GM23248 (cell line): ENCODE results near the gene SLC37A3.

ENCODE experiments used
- EZH2 ChIP-seq: fragments of 200-600 bp; sonication (generic); IDR thresholded peaks from 2 replicates; pipeline ENCODE4 v1.6.1; 2018; ENCODE audit warnings: antibody characterized with exemption, mild to moderate bottlenecking; ENCODE audit not compliant: insufficient read depth, poor library complexity, severe bottlenecking
- EZH2phosphoT487 ChIP-seq: fragments of 200-600 bp; sonication (generic); IDR thresholded peaks from 2 replicates; pipeline ENCODE4 v1.6.1; 2018; ENCODE audit warnings: antibody characterized with exemption, moderate library complexity, mild to moderate bottlenecking, low read depth; ENCODE audit not compliant: insufficient read depth

GRCh38 chr7:140292438-140292837 is 105.9 kb downstream of the SLC37A3 start:
- TF ChIP-seq EZH2: no peak
- TF ChIP-seq EZH2phosphoT487: no peak
